ENCODE results near the gene CCDC24.

Gene CCDC24

GRCh38 chr1:44000122-44000665 is 8.8 kb downstream of the CCDC24 start:
- DNase-seq = no peak

GRCh38 chr1:44002165-44002564 is 10.8 kb downstream of the CCDC24 start:
- no peak for DNase-seq

- DNase-seq = no peak
Observed at GRCh38 chr1:44002606-44003157, 11.3 kb downstream of the CCDC24 start.

- DNase-seq = no peak
Observed at GRCh38 chr1:44008259-44008658, 16.9 kb downstream of the CCDC24 start.

GRCh38 chr1:44010935-44011471 is 19.6 kb downstream of the CCDC24 start:
- DNase-seq = no peak

GRCh38 chr1:44012404-44012803 is 21.0 kb downstream of the CCDC24 start:
- no peak for DNase-seq

- peak; percentile 19 for DNase-seq
Observed at GRCh38 chr1:44012941-44013609, 21.7 kb downstream of the CCDC24 start.

GRCh38 chr1:44013949-44014348 is 22.6 kb downstream of the CCDC24 start:
- peak; percentile 17 for DNase-seq

GRCh38 chr1:44014365-44015104 is 23.1 kb downstream of the CCDC24 start:
- DNase-seq = no peak

GRCh38 chr1:44015206-44015605 is 23.8 kb downstream of the CCDC24 start:
- DNase-seq = no peak

GRCh38 chr1:44016041-44016889 is 24.9 kb downstream of the CCDC24 start:
- DNase-seq = no peak

- DNase-seq = no peak
Observed at GRCh38 chr1:44016890-44017400, 25.5 kb downstream of the CCDC24 start.

- DNase-seq = no peak
Observed at GRCh38 chr1:44019466-44019948, 28.1 kb downstream of the CCDC24 start.

- DNase-seq = no peak
Observed at GRCh38 chr1:44020464-44020863, 29.1 kb downstream of the CCDC24 start.

GRCh38 chr1:44021156-44021555 is 29.8 kb downstream of the CCDC24 start:
- DNase-seq = no peak

- DNase-seq = no peak
Observed at GRCh38 chr1:44021581-44022321, 30.4 kb downstream of the CCDC24 start.

- no peak for DNase-seq
Observed at GRCh38 chr1:44024031-44024902, 32.9 kb downstream of the CCDC24 start.

- DNase-seq = no peak
Observed at GRCh38 chr1:44024903-44025525, 33.6 kb downstream of the CCDC24 start.

GRCh38 chr1:44025816-44026215 is 34.4 kb downstream of the CCDC24 start:
- DNase-seq = no peak

GRCh38 chr1:44027320-44027719 is 35.9 kb downstream of the CCDC24 start:
- DNase-seq = no peak
